ENCODE results near the gene CPSF4.
"Not testable (repeated sequence)": the region's sequence is repeated elsewhere in the genome, so short reads cannot be mapped to it uniquely, and the experiment has no call there.

CPSF4 gene

DNA sequence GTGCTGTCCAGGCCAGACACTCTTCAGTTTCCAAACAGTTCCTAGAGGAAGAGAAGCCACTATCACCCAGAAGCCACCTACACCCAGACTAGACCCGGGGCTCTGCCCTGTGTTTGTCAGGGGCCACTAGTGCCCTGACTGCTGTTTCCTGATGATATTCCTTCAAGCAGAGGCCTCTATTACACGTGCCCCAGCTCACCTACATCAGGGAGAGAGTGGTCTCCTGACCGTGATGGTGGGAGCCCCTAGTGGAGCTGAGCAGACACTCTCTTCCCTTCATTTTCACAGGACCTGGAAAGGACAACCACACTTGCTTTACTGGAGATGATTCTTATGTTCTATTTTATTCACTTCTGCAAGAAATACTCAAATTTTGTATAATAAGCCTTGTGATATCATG, 52.1 kb downstream of the CPSF4 start:
- no peak for DNase-seq (ENCODE audit: low read depth in 3 of 3)

DNA sequence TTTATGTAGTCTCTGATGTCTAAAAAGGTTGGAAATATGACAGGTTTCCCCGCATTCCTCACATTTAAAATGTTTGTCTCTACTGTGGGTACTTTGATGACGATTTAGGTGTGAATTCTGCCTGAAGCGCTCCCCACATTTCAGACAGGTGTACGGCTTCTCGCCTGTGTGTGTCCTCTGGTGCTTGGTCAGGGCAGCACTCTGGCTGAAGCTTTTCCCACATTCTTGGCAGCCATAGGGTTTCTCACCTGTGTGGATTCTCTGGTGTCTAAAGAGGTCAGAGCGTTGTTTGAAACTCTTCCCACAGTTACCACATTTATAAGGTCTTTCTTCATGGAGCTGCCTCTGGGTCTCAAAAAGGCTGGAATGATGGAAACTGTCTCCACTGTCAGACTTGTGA, 55.1 kb downstream of the CPSF4 start:
- DNase-seq (ENCODE audit: low read depth in 3 of 3), result no peak

DNA sequence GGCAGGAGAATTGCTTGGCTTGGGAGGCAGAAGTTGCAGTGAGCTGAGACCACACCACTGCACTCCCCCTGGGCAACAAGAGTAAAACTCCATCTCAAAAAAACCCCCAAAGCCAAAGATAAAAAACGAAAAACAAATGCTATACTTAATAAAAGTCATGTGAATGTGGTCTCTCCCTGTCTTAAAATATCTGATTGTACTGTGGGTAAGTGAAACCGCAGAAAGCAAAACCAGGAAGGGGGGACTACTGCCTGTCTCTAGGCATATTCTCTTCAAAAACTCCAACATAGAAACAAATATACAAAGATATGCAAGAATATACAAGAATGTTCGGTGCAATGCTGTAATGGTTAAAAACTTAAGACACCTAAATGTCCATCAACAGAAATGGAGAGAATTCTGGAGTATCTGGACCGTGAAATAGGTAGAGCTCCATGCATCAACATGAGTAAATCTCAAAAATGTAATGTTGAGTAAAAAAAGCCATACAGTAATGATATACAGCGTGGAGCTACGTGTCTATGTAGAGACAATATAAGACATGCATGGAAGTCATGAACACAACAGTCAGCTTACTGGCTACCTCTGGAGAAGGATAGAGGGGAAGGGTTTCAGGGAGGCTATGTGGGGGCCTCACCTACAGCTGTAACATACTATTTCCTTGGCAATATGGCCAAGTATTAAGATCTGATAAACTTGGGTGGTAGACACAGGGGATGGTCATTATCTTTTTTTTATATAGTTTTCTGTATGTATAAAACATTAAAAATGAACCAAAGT, 59.2 kb downstream of the CPSF4 start:
- DNase-seq (ENCODE audit: low read depth in 3 of 3), result no peak

DNA sequence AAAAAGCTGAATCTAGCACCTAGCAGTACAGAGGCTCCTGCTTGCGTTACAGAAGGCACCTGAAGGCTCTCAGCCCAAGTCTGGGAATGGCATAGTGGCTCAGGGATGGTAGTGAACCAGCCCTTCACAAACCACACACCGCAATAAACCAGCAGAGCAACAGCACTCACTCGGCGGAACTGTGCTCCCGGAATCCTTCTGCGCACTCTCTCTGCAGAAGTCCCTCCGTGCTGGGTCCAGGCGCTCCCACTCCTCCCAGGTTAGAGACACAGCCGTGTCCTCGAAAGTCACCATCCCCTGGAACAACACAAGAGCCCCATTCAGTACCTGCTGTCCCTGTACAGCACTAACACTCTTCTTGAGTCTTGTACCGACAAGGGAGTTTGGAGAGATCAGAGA, 59.8 kb downstream of the CPSF4 start:
- no peak for DNase-seq (ENCODE audit: low read depth in 3 of 3)

- no peak for DNase-seq (ENCODE audit: low read depth in 3 of 3)
These were observed 60.6 kb downstream of the CPSF4 start for GRCh38 chr7:99499371-99499720.

DNA sequence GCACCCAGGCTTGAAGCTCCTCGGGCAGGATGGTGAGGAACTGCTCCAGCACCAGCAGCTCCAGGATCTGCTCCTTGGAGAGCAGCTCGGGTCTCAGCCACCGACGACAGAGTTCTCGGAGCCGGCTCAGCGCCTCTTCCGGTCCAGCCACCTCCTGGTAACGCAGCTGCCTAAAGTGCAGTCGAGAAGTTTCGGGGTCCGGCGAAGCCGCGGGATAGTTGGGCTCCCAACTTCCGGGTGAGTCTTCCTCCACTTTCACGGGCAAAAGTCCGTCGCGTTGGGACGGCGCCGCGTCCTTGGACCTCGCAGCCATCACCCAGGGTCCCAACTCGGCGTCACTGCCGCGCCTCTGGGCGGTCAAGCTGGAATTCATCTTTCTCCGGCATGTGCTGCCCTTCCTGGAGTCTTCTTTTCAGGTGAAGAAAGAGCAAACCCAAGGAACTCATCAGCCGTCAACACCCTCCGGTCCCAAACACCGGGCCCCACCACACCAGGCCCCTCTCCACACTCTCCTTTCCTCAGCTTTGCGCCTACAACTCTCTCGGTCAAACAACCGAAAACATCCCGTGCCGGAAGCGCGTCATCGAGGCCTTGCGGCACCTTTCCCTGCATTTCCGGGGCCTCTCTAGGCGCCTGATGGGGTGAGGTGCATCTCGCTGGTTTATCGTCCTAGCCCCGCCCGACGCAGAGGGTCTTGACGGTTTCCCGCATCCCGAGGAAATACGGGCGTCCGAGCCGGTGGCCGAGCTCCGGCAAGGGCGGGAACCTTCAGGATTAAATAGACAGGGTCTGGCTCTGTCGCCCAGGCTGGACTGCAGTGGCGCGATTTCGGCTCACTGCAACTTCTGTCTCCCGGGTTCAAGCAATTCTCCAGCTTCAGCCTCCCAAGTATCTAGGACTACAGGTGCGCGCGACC, 61.2 kb downstream of the CPSF4 start, which contains the start of gene ZNF394:
Gene ZNF394, minus strand, starts transcription at position 561 of the 916 bp plus-strand sequence. Its CDS starts 188 bp downstream, at position 373.
- peak; percentile 76 to 84 (median 78) for DNase-seq (ENCODE audit: low read depth in 3 of 3)

DNA sequence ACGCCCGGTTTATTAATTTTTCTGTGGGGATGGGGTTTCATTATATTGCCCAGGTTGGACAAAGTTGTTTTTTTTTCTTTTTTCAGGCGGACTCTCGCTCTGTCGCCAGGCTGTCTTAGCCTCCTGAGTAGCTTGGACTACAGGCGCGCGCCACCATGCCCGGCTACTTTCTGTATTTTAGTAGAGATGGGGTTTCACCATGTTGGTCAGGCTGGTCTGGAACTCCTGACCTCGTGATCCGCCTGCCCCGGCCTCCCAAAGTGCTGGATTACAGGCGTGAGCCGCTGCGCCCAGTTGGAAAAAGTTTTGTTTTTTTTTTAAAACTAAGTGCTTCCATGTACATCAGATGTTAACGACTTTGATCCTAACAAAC, 61.9 kb downstream of the CPSF4 start:
- no peak for DNase-seq (ENCODE audit: low read depth in 3 of 3)

- not testable (repeated sequence) for DNase-seq (ENCODE audit: low read depth in 3 of 3)
These were observed 62.5 kb downstream of the CPSF4 start for GRCh38 chr7:99501236-99501635.

DNA sequence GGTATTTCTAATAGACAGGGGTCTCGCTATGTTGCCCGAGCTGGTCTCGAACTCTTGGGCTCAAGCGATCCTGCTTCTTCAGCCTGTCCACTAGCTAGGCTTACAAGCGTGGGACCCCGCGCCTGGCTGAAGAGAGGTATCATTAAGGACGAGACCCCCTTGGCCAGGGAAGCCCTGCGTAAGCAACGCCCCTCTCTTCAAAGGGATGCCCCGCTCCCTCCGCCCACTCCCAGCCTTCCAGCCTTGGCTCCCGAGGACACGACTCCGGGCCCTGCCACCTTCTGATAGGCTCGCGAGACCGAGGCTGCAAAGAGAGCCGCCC, 65.5 kb downstream of the CPSF4 start:
- no peak for DNase-seq (ENCODE audit: low read depth in 3 of 3)

- peak; percentile 94 to 96 (median 95) for DNase-seq (ENCODE audit: low read depth in 3 of 3)
These were observed 66.0 kb downstream of the CPSF4 start, which contains the start of gene ZKSCAN5 for GRCh38 chr7:99504603-99505323. TSS of gene ZKSCAN5 (plus strand) at chr7:99504662. CDS start at chr7:99506045, 1,383 bp downstream.

DNA sequence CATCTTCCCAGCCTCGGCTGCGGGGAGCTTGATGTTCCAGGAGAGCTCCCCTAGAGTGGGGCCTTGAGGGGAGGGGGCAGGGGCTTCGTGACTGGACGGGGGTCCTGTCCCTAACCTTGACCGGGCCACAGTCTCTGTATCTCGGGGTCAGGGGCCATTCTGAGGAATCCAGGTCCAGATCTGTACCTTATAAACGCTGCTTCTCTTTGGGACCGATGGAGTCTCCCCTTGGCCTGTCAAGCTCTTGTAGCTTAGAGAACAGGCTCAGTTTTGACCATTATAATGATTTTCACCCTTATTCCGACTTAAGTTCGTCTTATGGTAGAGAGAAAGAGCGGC, 66.5 kb downstream of the CPSF4 start:
- DNase-seq (ENCODE audit: low read depth in 3 of 3), result no peak
